GM12878 (cell line): ENCODE results near the gene CNTNAP2.

Experiments
- CHD2 ChIP-seq: IDR thresholded peaks from 2 replicates; pipeline ENCODE4 v1.6.1; 2011; ENCODE audit warnings: low read depth, low read length, improper control_type of control experiment, borderline replicate concordance
- CTCF ChIP-seq, 3 experiments: IDR thresholded peaks in 2 of 3; conservative IDR thresholded peaks in 1 of 3; 2 replicates each; pipeline ENCODE4 v1.5.1; 2011; ENCODE audit warnings: low read depth in 3 of 3, low read length in 3 of 3, mild to moderate bottlenecking in 3 of 3, control low read depth in 2 of 3, moderate library complexity in 2 of 3, inconsistent platforms in 1 of 3, mixed read lengths in 1 of 3; ENCODE audit not compliant: control insufficient read depth in 2 of 3, insufficient read depth in 1 of 3; ENCODE audit errors: extremely low read depth in 1 of 3
- ESRRA ChIP-seq: IDR thresholded peaks from 2 replicates; pipeline ENCODE4 v1.6.1; 2012; ENCODE audit warnings: mild to moderate bottlenecking, low read length, improper control_type of control experiment
- EZH2 ChIP-seq: IDR thresholded peaks from 2 replicates; pipeline ENCODE4 v1.6.1; 2012; ENCODE audit warnings: low read depth, mild to moderate bottlenecking, control low read depth, inconsistent platforms, low read length, borderline replicate concordance; ENCODE audit not compliant: control insufficient read depth
- IKZF2 ChIP-seq, 2 experiments: fragments of 450-650 bp; IDR thresholded peaks; 2 replicates each; pipeline ENCODE4 v1.6.1; 2017; ENCODE audit warnings: mild to moderate bottlenecking in 2 of 2, moderate library complexity in 2 of 2
- NRF1 ChIP-seq: conservative IDR thresholded peaks from 2 replicates; pipeline ENCODE4 v1.6.1; 2011; ENCODE audit warnings: mild to moderate bottlenecking, low read depth, low read length, improper control_type of control experiment
- POU2F2 ChIP-seq: IDR thresholded peaks from 3 replicates; pipeline ENCODE4 v1.6.1; 2011; ENCODE audit warnings: low read depth, mild to moderate bottlenecking, low read length, borderline replicate concordance
- SMC3 ChIP-seq: IDR thresholded peaks from 2 replicates; pipeline ENCODE4 v1.6.1; 2011; ENCODE audit warnings: low read length, improper control_type of control experiment, borderline replicate concordance

GRCh38 chr7:147611431-147611830 lies 1494.8 kb downstream of the CNTNAP2 start:
- TF ChIP-seq CTCF (IDR thresholded peaks at IDR 0.05 in 2 of 3, conservative IDR thresholded peaks at IDR 0.05 in 1 of 3; ENCODE audit: control insufficient read depth in 2 of 3, extremely low read depth in 1 of 3, insufficient read depth in 1 of 3, low read depth in 3 of 3, low read length in 3 of 3) (no peak), SMC3 (no peak), IKZF2 (IDR thresholded peaks at IDR 0.05) (no peak), ESRRA (no peak), CHD2 (no peak), EZH2 (no peak), POU2F2 (no peak), NRF1 (no peak)
